CD4-positive, alpha-beta T cell treated with Interleukin-17A for 4 hours (primary cell): ENCODE data around the gene RASL11B.
"Not testable (repeated sequence)": the region's sequence is repeated elsewhere in the genome, so short reads cannot be mapped to it uniquely, and the experiment has no call there.

Experiments used
- DNase-seq: peaks from one replicate; pipeline ENCODE4 v3.0.0-alpha.2; 2020; ENCODE audit warnings: mixed read lengths

Gene RASL11B

DNA sequence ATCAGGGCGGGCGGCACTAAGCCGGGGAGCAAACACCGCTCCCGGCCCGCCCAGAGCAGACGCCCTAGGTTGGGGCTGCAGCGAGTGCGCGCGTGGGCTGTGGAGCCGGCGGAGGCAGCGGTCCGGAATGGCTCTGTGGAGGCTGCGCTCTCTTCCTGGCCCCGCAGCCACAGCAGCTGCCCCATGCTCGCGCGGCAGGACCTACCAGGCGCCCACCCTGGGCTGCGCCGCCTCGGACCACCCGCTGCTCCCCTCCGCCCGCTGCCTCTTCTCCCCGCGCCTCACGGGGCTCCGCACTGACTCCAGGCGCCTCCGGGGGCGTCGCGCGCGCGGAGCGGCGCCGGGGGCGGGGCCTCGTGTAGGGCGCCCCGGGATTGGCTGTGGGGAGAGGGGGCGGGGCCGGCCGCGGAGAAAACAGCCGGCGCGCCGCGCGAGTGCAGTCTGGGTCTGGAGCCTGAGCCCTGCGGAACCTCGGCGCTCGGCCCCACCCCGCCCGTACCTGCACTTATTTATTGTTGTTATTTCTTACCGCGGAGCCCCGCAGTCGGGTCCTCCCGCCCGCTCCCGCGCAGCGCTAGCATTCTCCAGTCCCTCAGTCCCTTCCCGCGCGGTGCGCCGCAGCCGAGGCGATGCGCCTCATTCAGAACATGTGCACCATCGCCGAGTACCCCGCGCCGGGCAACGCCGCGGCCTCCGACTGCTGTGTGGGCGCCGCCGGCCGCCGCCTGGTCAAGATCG lies at the start of gene RASL11B:
TSS of gene RASL11B (plus strand) at position 439 of the 738 bp plus-strand sequence. CDS start at position 630, 191 bp downstream.
- peak; percentile 91 for DNase-seq

- DNase-seq: no peak
Observed at GRCh38 chr4:52813546-52813945, 48.6 kb upstream of the RASL11B start.

DNA sequence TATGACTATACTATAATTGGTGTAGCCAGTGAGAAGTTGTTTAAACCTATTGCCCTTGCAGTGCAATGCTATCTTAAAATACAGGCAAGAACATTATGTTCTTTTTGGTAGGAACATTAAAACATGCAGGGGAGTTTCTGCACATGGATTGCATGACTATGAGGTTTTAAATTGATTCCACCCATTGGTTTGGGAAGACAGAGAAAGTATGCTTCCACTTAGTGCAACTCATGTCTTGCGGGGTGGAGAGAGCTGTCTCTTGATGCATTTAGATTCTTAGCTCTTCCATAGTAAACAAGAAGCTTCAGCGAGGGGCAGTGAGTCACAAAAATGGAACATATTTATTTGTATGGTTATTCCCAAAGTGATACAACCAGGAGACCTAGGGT lies 39.5 kb upstream of the RASL11B start:
- no peak for DNase-seq

GRCh38 chr4:52822972-52823701 lies 39.0 kb upstream of the RASL11B start:
- no peak for DNase-seq

DNA sequence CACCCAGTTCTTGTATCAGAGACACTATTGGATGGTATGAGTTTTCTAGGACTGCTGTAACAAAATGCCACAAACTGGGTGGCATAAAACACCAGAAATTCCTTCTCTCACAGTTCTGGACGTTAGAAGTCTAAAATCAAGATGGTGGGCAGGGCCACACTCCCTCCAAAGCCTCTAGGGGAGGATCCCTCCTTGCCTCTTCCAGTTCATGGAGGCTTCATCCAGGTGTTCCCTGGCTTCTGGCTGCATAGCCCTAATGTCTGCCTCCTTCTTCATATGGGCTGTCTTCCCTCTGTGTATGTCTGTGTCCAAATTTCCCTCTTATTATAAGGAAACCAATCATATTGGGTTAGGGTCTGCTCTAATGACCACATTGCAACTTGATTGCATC lies 38.4 kb upstream of the RASL11B start:
- no peak for DNase-seq

GRCh38 chr4:52824270-52824602 lies 37.9 kb upstream of the RASL11B start:
- no peak for DNase-seq

DNA sequence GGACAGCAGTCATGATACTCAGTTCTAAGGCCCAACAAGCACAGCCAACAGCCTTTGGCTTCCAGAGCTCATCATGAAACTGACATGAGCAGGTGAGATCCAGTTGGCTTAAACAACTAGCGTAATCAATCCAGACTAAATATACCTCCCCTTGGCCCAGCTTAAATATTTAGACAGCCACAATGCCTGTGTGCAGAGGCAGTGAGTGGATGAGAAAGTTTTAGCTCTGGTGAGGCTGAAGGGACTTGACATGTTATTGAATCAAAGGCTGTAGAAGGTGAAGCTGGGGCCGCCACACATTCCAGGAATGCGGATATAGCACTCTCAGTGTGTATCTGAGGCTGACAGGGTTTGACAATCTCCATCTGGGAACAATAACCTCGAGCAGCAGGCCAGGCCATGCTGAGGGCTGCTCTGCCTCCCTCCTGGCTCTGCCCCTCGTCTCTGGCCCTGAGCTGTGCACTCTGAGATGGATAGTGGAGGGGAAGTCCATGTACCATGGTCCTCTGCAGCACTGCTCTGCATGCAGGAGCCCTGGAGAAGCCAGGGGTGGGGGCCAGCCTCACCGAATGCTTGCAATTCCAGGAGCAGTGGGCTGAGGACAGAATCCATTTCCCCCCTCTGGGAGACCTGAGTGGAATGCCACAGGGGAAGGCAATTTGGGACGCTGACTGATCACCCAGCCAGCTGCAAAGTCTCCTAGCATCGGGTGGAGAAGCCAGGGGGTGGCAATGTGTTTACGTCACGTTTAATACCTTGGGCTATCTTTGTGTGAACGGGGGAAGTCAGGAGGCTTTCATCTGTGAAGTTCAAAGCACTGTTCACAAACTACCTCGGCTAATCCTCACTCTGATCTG lies 37.3 kb upstream of the RASL11B start:
- no peak for DNase-seq

- no peak for DNase-seq
Observed at GRCh38 chr4:52825460-52826090, 36.5 kb upstream of the RASL11B start.

- DNase-seq: no peak
Observed at GRCh38 chr4:52833941-52834525, 28.1 kb upstream of the RASL11B start.

DNA sequence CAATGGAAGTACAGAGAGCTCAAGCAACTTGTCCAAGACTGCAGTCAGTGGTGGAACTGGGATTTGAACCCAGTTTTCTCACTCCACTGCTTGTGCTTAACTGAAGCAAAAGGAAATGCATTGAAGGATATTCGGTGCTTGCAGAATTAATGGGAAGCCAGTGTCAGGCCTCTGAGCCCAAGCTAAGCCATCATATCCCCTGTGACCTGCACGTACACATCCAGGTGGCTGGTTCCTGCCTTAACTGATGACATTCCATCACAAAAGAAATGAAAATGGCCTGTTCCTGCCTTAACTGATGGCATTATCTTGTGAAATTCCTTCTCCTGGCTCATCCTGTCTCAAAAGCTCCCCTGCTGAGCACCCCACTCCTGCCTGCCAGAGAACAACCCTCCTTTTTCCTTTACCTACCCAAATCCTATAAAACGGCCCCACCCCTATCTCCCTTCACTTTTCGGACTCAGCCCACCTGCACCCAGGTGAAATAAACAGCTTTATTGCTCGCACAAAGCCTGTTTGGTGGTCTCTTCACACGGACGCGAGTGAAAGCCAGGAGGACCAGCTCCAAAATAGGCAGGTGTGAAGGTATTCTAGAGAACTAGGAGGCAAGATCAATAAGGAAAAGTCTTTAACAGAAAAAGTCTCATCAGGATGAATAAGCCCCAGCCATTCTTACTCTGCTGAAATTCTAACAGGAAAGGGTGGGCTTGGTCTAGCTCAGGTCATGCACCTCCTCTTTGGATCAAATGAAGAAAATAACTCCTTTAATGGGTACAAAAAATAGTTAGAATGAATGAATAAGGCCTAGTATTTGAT lies 27.3 kb upstream of the RASL11B start:
- not testable (repeated sequence) for DNase-seq

DNA sequence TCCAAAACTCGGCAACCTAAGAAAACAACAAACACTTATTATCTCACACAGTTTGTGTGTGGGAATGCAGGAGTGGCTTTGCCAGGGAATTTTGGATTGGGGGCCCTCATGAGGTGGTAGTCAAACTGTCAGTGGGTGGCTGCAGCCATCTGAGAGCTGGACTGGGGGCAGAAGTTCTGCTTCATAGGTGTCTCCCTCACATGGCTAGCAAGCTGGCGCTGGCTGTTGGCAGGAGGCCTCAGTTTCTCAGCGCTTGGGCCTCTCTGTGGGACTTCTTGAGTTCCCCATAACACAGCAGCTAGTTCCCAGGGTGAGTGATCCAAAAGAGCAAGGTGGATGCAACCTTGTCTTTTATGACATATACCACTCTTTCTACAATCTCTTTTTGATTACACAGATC lies 26.0 kb upstream of the RASL11B start:
- DNase-seq: no peak

DNA sequence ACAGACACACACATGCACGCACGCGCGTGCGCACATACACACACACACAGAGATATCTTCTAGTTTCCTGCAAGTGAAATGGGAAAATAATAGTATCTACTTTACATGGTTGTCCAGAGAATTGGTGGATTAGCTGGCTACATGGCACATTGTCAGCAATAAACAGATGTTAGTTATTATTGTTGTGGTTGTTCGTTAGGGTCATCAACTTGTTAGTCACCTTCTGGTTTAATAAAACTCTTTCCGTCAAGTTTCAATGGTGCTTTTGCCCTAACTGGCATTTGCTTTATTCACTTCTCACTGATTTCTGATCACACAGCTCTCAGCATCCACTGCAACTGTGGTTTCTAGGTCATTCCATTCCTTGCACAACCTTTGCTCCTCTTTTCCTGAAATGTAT lies 25.4 kb upstream of the RASL11B start:
- DNase-seq: no peak

DNA sequence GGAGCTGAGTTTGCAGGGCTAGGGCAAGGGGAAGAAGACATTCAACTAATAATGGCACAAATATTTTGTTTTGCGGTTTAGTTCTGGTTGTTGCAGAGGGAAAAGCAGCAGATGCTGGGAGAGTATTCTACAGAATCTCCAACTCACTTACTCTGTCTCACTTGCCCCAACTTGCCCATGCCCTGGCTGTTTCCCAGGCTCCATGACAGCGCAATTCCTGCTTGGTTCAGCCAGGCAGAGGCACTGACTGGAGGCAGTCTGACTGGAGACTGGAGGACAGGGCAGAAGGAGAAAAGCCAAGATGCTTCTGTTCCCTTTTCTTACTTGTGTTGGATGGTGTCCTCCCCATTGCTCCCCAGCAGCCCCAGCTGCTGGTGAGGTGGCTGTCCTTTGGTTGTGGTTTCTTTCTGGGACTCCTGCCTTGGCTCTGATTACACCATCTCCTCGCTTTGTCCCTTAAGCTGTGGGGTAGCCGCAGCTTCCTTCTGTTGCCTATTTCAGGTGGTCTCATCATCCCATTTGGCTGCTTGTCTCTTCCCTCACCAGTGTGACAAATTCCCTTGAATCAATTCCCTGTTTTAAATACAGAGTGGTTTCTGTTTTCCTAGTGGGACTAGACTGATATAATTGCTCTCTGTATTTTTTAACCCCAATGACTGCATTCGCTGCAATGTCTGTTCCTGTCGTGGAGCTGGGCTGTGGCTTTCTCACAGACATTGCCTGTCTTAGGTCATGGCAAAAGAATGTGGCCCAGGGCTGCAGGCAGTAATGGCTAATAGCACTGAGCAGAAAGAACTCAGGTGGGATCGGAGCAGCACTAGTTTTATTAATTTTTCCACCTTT lies 24.2 kb upstream of the RASL11B start:
- DNase-seq: no peak

DNA sequence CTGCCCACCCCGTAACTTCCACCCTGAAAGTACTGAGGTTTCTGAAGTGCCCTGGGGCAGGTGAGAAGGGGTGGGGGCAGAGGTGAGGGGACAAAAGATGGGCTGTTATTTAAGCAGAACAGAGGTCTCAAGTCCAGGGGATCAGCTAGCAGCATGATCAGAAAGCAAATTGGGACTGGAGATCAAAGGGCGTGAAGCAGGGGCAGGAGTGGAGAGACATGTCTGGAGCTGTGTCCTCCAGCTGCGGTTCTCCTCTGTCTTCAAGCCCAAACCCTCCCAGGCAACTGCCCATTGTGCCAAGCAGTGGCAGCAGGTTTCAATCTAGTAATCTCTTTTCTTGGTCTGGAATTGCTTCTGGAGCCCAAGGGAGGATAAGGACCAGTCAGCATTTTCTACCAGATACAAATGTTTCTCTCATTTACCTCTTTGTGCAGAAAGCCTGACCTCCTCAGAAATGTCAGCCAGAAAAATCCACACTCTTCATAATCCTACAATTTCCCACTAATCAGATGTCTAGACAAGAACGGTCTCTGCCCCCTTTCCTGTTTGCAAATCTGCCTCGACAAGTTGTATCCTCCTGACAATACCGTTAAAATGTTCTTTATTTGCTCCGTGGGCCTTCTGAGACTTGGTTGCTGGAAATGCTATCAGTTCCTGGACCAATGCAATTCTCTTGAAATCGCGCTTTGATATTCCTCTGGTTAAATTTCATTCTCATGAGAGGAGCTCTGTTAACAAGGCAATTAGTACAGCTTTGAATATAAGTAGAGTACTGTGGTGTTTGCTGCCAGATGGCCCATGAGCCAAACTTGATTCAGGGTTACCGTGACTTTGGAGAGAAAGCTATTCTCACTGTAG lies 23.2 kb upstream of the RASL11B start:
- no peak for DNase-seq

DNA sequence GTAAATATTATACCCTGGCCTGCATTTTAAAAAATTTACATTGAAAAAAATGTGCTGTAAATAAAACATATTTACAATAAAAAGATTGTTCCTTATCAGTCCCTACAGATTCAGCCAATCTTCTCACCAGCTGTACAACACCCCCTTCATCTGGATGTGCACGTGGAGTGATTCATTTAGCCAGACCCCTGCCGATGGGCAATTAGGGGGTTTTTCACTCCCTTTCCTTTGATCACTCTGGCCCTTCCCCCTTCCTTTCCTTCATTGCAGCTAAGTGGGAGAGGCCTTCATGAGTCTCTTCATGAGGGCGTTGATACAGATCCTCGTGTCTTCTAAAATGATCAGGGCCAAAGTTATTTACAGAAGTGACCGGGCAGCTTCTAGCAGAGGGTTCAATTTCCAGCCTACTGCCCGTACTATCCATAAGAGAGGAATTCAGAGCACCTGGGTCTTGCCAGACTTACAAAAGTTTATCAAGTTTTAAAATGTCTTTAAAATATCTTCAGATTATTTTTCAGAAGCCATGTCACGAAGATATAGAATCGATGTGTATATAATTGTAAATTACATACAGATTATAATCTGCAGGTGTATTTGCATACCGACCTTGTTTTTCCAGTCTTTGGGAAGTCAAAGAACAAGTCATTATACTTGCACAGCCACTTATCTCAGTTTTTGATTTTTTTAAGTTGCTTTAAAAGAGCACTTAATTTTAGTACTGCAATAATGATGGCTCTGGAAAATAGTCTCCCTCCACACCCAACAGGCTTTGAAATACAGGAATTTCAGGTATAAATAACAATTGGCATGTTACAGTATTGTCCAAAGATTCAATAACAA lies 21.4 kb upstream of the RASL11B start:
- DNase-seq: no peak

DNA sequence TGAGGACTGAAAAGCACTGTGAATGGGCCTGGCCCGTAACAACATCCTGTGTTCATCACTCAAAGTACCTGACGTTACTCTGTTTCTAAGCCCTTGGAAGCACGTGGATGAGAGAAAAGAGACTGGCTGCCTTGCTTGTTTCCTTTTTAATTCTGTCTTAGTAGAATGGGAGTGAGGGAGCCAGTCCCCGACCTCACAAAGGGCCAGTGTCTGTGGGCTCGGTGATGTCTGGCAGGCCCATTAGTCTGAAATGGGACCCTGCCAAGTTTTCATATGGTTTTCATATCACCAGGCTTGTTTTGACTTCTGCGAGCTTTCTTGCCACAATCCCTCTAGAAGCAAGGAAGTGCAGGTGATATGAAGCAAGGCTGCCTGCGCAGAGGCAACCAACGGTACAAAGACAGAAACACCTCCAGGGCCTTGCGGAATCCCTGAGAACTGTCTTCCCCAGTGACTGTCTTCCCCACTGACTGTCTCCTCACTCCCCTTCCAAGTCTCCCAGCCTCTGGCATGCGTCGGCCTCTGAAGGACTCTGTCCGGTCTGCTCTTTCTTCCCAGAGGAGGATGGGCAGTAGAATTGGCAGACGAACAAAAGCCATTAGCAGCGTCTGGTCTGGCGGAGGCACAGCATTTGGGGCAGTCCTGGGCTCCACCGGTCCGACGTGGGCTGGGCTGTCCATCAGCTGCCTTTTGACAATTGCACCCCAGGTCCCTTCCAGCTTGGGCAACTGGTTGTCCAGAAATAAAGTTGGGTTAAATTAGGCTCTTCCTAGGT lies 20.2 kb upstream of the RASL11B start:
- no peak for DNase-seq

GRCh38 chr4:52842792-52843191 lies 19.3 kb upstream of the RASL11B start:
- DNase-seq: no peak

GRCh38 chr4:52843351-52843750 lies 18.8 kb upstream of the RASL11B start:
- no peak for DNase-seq
